Omental fat pad (tissue), 4 donors: ENCODE measurements around the gene PRSS33. TPM values are rescaled to one million over a fixed set of nuclear protein-coding genes. Genes with fewer than 3 reads are reported as not detected.

Experiments used
- ATAC-seq: fragments of 150-250 bp; one replicate; pipeline ENCODE4 v1.9.1; 2016; ENCODE audit warnings: mild to moderate bottlenecking, moderate library complexity; ENCODE audit not compliant: low FRiP score
- DNase-seq: peaks from one replicate; pipeline ENCODE4 v3.0.0-alpha.2; 2019; ENCODE audit warnings: low spot score
- total RNA-seq, 4 donors: library from RNA; depleted of rRNA; stranded (reverse); fragments of >200 nt; gene quantifications; one replicate each; pipeline ENCODE4 v1.1.0, GENCODE V29; 2016
- TF ChIP-seq, protein P1 (sequence below), 3 donors: fragments of 450-650 bp; IDR thresholded peaks; one replicate each; pipeline ENCODE4 v1.5.1; 2016 to 2017; ENCODE audit warnings: antibody characterized with exemption in 3 of 3, mild to moderate bottlenecking in 3 of 3, moderate library complexity in 2 of 3

Gene PRSS33
- total RNA-seq, 4 donors from 2014 or later, result not detected

DNA sequence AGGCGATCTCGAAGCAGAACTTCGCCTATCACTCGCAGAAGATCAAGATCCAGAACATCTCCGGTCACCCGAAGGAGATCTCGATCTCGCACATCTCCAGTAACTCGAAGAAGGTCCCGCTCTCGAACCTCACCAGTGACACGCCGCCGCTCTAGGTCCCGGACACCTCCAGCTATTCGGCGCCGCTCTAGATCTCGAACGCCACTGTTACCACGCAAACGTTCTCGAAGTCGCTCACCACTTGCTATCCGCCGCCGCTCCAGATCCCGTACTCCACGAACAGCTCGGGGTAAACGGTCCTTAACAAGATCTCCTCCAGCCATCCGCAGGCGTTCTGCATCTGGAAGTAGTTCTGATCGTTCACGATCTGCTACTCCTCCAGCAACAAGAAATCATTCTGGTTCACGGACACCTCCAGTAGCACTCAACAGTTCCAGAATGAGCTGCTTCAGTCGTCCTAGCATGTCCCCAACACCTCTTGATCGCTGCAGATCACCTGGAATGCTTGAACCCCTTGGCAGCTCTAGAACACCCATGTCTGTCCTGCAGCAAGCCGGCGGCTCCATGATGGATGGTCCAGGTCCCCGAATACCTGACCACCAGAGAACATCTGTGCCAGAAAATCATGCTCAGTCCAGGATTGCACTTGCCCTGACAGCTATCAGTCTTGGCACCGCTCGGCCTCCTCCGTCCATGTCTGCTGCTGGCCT, 20.8 kb downstream of the PRSS33 start:
- ATAC-seq (no peak), DNase-seq (no peak)
- TF ChIP-seq, protein P1, sequence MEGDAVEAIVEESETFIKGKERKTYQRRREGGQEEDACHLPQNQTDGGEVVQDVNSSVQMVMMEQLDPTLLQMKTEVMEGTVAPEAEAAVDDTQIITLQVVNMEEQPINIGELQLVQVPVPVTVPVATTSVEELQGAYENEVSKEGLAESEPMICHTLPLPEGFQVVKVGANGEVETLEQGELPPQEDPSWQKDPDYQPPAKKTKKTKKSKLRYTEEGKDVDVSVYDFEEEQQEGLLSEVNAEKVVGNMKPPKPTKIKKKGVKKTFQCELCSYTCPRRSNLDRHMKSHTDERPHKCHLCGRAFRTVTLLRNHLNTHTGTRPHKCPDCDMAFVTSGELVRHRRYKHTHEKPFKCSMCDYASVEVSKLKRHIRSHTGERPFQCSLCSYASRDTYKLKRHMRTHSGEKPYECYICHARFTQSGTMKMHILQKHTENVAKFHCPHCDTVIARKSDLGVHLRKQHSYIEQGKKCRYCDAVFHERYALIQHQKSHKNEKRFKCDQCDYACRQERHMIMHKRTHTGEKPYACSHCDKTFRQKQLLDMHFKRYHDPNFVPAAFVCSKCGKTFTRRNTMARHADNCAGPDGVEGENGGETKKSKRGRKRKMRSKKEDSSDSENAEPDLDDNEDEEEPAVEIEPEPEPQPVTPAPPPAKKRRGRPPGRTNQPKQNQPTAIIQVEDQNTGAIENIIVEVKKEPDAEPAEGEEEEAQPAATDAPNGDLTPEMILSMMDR (IDR thresholded peaks at IDR 0.05), result no peak

DNA sequence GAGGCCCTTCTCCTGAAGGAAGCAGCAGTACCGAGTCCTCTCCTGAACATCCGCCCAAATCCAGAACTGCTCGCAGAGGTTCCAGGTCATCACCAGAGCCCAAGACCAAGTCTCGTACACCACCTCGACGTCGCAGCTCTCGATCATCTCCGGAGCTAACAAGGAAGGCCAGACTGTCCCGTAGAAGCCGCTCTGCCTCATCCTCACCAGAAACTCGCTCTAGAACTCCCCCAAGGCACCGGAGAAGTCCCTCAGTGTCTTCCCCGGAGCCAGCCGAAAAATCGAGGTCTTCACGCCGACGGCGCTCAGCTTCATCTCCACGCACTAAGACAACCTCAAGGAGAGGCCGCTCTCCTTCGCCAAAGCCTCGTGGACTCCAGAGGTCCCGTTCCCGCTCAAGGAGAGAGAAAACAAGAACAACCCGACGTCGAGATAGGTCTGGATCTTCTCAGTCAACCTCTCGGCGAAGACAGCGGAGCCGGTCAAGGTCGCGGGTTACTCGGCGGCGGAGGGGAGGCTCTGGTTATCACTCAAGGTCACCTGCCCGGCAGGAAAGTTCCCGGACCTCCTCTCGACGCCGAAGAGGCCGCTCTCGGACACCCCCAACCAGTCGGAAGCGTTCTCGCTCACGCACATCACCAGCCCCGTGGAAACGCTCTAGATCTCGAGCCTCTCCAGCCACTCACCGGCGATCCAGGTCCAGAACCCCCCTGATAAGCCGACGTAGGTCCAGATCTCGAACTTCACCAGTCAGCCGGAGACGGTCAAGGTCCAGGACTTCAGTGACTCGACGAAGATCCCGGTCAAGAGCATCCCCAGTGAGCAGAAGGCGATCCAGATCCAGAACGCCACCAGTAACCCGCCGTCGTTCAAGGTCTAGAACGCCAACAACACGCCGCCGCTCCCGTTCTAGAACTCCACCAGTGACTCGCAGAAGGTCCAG, 21.6 kb downstream of the PRSS33 start:
- DNase-seq (no peak), ATAC-seq (no peak)
- TF ChIP-seq, protein P1 (IDR thresholded peaks at IDR 0.05), result no peak

DNA sequence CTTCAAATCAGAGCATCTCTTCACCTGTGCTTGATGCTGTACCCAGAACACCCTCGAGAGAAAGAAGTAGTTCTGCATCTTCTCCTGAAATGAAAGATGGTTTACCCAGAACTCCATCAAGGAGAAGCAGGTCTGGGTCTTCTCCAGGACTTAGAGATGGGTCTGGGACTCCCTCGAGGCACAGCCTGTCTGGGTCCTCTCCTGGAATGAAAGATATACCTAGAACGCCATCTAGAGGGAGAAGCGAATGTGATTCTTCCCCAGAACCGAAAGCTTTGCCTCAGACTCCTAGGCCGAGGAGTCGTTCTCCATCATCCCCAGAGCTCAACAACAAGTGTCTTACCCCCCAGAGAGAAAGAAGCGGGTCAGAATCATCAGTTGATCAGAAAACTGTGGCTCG, 22.6 kb downstream of the PRSS33 start:
- ATAC-seq (no peak), DNase-seq (no peak)
- TF ChIP-seq, protein P1 (IDR thresholded peaks at IDR 0.05), result no peak

DNA sequence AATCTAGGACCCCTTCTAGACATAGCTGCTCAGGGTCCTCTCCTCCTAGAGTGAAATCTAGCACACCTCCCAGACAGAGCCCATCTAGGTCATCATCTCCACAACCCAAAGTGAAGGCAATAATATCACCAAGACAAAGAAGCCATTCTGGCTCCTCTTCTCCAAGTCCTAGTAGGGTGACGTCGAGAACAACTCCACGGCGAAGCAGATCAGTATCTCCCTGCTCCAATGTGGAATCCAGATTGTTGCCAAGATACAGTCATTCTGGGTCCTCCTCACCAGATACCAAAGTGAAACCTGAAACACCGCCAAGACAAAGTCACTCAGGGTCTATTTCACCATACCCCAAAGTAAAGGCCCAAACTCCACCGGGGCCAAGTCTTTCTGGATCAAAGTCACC, 24.2 kb downstream of the PRSS33 start:
- TF ChIP-seq, protein P1 (IDR thresholded peaks at IDR 0.05), result no peak
- no peak for ATAC-seq
- DNase-seq, result no peak

DNA sequence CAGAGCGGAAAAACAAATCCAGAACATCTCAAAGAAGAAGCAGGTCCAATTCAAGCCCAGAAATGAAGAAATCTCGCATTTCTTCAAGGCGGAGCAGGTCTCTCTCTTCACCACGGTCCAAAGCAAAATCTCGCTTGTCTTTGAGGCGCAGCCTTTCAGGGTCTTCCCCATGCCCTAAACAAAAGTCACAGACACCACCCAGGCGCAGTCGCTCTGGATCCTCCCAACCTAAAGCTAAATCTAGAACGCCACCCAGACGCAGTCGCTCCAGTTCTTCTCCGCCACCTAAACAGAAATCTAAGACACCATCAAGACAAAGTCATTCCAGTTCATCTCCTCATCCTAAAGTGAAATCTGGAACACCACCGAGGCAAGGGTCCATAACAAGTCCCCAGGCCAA, 24.6 kb downstream of the PRSS33 start:
- DNase-seq (no peak), ATAC-seq (no peak)
- TF ChIP-seq, protein P1 (IDR thresholded peaks at IDR 0.05), result no peak

DNA sequence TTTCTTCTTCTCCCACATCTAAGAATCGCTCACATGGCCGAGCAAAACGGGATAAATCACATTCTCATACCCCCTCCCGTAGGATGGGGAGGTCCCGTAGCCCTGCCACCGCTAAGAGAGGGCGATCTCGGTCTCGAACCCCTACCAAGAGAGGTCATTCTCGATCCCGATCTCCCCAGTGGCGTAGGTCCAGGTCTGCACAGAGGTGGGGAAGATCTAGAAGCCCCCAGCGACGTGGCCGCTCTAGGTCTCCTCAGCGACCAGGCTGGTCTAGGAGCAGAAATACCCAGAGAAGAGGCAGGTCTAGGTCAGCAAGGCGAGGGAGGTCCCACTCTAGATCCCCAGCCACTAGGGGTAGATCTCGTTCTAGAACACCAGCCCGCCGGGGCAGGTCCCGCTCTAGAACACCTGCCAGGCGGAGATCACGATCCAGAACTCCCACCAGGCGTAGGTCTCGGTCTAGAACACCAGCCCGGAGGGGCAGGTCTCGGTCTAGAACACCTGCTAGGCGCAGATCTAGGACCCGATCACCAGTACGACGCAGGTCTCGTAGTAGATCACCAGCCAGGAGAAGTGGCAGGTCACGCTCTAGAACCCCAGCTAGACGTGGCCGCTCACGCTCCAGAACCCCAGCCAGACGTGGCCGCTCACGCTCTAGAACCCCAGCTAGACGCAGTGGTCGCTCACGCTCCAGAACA, 25.3 kb downstream of the PRSS33 start:
- ATAC-seq (no peak), DNase-seq (no peak)
- TF ChIP-seq, protein P1 (IDR thresholded peaks at IDR 0.05), result no peak
